Fibroblast of skin of left biceps (primary cell): ENCODE measurements around the gene P2RY6.

Experiments
- DNase-seq, 2 experiments: peaks; one replicate each; pipeline ENCODE4 v3.0.0-alpha.2; 2013; ENCODE audit warnings: low read depth in 2 of 2

The P2RY6 gene

DNA sequence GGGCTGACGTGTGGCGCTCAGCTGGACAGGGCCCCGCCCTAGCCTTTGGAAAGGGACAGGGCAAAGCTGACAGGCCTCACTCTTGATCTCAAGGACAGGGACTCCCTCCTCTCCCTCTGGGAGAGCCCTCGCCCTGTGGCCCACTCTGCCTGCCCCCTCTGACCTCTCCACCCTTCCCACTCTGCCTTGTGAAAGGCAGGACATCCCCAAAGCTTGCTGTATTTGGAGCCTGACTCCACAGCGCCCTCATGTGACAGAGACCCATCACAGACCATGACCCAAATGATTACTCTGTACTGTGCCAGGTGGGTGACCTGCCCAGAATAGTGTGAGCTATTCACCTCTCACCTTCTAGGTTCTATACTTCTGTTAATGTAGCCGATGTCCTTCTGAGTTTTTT is 35.3 kb upstream of the P2RY6 start:
- DNase-seq, result no peak

DNA sequence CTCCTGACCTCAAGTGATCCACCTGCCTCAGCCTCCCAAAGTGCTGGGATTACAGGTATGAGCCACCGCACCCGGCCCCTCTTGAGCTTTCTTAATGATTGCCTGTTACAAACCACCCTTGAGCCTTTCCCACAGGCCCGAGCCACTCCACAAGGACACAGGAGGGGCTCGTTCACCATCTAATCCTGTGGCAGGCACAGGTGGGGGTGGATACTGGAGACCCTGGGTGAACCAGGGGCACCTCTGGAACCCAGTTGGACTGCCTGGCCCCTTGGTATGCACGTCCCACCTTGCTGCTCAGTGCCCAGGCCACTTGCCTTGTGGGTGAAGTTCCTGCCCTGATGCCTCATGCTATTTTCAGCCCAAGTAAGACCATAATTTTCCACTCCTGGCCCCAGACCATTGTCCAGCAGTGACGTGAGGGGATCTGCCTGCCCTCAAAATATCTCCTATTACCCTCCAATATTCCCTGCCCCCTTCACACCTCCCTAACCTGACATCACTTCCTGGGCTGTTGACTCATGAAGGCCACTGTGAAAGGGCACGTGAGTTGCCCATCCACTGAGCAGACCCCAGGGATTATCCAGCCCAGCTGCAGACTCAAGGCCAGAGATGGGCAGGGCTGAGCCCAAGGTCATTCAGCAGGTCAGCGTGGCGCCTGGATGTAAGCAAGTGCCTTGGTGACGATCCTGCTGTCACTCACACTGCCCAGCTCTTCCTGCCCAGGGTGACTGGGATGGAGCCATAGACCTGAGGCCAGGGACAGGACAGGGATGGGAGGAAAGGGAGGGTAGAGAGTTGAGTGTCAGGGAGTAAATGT is 34.5 kb upstream of the P2RY6 start:
- peak in 1 of 2 experiments; percentile 1 for DNase-seq

DNA sequence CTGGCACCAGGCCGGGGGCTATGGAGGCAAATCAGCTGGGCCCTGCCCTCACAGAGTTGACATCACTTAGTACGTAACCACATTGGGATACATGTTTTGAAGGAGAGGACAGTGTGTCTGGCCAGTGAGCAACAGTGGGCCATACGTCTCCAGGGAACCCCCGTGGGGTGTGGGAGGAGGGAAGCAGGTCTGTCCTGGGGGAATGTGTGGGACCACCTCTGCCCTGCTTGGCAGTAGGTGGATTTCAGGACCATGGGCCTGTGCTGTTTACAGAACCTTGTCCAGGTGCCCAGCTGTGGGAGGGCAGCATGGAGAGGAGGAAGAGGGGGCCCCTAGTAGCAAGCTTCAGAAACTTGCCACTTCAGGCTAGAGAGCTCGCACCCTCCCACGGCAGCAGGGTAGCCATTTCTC is 33.0 kb upstream of the P2RY6 start:
- DNase-seq, result no peak

DNA sequence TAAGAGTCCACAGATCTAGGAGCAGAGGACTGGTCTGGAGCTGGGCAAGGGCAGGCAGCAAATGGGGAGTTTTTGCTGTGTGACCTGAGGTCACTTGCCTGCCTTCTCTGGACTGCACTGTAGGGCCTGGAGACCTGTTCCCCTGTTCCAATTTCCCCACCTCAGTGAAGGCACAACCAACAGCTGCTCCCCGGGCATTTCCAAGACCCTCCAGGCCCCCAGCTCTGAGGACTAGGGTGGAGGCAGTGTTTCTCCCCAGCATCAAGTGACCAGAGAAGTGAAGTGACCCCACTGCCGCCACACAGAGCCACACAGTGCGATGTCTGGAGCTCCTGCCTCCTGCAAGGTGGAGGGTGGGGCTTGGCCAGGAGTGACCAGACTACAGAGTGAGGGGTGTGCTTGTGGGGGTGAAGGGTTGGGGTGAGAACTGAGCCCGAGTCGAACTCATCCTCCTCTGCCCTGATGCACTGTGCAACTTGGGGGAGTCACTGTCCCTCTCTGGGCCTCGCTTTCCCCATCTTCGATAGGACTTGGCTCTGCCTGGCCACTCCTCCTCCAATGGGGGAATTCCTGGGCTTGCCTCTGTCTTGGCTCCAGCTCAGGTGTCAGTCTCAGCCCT is 32.5 kb upstream of the P2RY6 start:
- no peak for DNase-seq

DNA sequence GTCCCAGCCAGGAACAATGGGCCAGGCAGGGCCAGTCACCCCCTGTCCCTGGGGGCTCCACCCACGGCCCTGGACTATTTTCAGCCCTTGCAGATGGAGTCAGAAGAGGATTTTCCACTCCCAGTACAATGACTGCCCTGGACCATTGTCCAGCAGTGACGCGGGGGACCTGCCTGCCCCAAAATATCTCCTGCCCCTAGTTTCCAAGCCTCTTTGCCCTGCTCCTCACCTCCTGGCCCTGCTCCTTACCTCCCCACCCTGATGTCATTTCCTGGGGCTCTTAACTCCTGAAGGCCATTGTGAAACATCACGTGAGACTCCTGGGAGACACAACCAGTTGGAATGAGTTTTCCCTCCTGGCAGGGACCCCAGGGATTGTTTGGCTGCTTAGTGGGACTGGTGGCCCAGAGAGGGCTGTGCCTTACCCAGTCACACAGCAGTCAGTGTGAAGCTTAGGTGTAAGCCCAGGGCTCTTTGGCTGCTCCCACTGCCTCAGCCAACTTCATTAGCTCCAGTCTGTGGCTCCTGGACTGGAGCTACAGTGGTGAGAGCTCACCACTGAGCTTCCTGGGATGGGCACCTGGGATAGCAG is 31.9 kb upstream of the P2RY6 start:
- DNase-seq, result no peak

DNA sequence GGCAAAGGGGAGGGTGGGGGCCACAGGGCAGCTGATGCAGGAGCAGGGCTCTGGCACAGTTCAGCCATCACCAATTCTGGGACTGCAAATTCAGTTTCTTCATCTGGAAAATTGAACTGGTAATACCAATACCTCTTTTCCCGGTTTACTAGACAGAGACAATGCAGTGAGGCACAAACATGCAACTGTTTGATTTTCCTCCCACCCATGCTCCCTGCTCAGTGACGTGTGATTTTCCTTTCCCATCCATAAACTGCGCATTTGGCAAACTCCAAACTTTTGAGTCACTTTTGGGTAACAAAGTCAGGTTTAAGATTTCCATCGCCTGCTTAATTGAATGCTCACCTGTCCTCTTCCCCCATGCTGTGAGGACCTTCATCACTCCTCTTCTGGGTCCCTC is 30.8 kb upstream of the P2RY6 start:
- DNase-seq, result no peak

DNA sequence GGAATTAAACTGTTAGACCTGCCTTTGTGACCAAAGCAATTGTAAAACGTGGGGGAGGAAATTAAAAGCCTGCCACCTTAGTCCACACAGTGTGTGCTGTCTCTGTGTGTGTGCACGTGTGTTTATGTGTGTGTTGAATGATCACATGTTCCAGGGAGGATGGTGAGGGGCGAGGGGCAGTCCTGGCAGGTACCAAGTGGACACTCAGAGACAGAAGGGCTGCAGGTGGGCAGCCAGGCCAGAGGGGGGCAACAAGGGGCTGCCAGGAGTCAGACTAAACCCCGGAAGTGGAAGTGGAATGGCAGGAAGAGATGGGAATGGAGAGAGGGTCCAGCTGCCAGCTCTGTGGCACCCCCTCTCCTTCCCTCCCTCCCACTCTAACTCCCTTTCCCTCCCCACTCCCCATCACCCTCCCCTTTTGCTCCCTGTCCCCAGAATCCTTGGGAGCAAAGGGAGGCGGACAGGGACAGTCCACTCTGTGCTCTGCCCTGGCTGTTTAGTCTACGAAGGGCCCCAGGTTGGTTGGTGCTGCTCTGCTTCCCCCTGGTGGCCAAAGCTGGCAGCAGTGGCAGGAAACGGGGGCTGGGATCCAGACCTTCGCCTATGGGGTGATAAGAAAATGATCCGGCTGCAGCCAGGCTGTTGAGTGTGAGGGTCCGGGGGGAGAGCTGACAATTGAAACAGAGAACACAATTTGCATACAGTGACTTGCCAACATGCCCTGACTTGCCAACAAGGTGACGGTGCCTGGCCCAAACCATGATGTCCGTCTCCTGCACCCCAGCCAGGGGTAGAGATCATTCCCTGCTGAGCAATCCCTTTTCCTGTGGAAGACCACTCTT is 29.7 kb upstream of the P2RY6 start:
- peak; percentile 23 to 32 for DNase-seq

DNA sequence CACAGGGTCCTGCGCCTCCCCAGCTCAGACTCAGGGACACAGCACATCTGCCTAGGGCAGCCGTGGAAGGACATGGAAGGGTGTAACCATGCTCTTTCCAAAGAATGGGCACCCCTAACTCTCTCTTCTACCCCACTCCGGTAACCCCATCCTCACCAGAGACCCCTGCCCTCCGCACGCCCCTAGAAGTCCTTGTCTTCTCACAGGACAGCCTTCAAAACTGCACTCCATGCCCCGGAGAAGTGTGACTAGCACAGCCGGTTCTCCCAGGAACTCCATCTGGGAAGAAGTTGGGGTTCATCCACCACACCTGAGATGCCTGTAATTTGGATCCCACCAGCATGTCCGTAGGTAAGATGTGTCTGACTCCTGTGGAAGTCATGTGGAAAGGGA is 29.0 kb upstream of the P2RY6 start:
- no peak for DNase-seq

DNA sequence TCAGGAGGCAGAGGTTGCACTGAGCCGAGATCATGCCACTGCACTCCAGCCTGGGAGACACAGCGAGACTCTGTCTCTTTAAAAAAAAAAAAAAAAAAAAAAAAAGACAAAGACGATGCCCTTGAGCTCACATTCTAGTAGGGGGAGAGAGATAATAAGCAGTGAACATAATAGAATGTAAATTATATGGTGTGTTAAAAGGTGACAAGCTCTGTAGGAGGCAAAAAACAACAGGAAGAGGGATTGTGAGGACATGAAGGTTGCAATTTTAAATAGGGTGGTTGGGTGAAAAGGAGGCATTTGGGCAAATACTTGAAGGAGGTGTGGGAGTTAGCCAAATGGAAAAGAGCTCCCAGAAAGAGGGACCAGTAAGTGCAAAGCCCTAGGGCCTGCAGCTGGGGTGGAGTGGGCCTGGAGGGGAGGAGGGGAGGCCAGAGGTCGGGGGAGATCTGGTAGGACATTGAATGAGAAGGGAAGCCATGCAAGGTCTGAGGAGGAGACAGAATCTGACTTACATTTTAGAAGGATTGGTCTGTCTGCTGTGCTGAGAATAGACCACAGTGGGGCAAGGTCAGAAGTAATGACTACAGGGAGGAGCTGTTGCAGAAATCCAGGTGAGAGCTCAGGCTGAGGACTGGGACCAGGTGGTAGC is 27.4 kb upstream of the P2RY6 start:
- DNase-seq, result no peak

DNA sequence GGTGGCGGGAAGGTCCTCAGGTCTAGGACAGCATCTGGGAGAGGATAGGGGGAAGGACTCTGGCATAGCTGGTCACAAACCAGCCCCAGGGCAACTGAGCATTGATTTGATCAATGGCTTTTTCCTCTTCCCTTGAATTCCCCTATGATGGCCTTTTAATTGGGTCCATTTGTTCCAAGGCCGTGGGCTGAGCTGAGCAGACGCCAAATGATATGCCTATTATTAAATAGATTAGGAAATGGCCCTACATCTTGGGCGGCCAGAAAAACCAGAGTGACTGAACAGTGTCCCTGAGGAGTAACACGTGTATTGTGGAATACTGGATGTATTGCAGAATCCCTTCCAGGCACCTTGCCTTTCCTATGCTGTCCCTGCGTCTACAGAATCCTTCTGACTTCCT is 26.7 kb upstream of the P2RY6 start:
- no peak for DNase-seq

DNA sequence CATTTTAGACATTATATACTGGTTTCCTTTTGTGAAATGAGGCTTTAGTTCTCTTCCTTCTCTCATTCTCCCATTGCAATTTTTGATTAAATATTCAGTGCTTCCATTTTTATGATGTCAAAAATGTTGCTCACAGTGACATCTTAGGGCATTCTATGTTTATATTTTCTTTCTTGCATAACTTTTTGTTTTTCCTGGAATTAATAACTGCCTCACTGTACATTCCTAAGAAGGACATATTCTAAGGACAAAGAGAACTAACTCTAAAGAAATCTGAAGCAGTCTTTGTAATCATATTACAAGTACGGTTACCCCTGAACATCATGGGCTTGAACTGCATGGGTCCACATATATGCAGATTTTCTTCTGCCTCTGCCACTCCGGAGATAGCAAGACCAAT is 25.8 kb upstream of the P2RY6 start:
- DNase-seq, result no peak

DNA sequence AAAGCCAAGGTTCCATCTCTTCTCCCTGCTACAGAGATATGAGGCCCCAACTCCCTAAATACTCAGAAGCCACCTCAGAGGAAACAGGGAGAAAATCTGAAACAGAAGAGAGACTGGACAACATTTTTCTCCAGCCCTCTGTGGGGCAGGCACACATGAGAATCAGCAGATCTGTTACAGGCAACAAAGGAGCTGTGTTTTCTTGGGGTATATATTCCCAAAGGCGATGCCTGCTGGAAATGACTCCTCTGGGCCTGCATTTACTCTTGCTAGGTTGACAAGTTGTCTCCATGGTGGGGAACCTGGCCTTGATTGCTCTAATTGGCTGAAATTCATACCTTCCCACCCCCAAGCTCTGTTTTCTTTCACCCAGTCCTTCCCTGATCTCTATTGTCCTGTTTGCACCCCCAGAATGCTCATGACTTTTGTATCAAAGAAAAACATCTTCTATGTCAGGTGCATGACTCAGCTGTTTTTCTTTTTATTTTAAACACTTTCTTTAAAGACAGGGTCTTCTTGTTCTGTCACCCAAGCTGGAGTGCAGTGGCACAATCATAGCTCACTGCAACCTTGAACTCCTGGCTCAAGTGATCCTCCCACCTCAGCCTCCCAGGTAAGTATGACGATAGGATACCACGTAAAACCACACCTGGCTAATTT is 23.5 kb upstream of the P2RY6 start:
- DNase-seq, result no peak

DNA sequence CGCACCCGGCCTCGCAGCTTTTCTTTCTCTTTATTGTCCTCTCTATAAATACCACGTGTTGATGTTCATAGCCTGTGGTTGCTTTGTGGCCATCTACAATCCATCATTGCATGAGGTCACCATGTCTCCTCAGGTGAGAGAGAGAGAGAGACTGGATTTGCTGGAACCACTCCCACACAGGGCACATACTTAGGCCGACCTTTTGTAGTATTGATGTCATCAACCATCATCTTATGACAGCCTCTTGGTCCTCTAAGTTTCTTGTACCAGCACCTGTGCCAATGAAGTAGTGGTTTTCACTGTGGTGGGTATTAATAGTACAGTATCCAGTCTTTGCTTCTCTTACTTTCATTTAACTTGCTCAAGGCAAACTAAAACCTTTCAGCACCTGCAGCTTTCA is 22.8 kb upstream of the P2RY6 start:
- no peak for DNase-seq

DNA sequence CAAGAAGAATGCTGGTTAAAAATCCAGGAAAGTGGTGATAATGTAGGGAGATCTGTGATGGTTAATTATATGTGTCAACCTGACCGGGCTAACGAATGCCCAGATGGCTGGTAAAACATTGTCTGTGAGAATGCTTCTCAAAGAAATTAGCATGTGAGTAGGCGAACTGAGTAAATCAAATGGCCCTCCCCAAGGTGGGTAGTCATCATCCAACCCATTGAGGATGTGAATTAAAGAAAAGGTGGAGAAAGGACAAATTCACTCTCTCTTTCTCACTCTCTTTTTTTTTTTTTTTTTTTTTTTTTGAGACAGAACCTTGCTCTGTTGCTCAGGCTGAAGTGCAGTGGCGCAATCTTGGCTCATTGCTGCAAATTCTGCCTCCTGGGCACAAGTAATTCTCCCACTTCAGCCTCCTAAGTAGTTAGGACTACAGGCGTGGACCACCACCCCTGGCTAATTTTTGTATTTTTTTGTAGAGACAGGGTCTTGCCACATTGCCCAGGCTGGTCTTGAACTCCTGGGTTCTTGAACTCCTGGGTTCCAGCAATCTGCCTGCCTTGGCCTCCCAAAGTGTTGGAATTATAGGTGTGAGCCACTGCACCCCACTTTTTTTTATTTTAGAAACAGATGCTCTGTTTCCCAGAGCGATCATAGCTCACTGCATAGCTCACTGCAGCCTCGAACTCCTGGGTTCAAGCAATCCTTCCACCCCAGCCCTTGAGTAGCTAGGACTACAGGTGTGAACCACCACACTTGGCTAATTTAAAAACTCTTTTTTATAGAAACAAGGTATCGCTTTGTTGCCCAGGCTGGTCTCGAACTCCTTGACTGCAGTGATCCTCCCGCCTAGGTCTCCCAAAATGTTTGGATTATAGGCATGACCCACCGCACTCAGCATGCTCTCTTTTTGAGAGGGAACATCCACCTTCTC is 22.0 kb upstream of the P2RY6 start:
- no peak for DNase-seq

DNA sequence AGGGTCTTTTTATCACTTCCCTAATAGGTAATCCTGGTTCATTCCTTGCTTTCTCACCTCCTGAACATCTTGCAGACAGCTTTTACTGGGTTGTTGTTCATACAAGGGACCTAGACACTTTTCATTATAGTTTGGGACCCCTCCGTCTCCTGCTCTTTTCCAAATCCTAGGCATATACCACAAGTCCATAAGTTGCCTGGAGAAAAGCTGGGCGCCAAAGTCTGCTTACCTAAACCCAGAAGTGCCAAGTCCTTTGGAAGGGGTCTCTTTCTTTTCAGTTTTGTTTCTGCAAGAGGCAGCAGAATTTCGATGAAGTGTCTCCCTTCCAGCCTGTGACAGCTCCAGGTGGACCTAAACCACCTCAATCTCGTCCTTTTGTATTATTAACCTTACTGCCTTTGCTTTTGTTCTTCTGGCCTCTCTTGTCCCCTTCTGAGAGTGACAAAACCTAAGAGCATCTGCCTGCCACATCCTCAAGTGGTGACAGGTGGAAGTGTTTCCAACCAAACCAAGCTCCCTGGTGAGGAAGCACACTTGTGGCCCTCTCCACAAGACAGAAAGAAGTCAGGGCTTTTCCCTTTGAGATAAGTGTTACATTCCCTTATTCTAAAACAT is 19.5 kb upstream of the P2RY6 start:
- no peak for DNase-seq

DNA sequence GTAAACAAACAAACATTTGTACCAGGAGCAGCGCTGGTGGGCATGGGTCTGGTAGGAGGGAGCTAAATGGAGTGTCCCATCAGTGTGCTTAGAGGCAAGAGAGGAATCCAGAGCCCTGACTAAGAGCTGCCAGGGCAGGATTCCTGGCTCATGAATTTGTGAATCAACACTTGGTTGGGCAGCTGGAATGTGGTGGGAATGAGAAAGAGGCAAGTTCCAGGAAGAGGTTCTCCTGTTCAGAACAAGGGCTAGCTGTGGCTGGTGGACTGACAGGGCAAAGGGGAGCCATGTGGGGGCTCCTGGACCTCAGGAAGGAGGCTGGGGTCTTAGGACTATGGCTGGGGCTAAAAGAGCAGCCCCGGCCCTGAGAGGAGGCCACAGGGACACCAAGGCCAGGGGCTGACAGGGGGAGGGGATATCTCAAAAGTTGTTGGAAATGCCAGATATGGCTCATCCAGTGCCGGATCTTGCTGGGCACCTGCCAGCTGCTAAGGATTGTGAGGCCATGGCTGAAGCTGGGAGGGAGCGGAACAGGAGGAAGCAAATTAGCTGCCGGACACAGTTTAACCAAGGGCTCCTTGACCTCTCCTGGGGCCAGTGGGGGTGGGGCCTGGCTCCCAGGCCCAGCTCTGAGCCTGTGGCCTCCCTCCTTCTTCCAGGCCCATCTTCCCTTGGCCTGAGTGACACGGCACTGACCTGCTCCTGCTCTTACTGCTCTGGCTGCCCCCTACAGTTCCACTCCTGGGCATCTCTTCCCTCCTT is 14.6 kb upstream of the P2RY6 start:
- DNase-seq, result peak; percentile 67 to 72

DNA sequence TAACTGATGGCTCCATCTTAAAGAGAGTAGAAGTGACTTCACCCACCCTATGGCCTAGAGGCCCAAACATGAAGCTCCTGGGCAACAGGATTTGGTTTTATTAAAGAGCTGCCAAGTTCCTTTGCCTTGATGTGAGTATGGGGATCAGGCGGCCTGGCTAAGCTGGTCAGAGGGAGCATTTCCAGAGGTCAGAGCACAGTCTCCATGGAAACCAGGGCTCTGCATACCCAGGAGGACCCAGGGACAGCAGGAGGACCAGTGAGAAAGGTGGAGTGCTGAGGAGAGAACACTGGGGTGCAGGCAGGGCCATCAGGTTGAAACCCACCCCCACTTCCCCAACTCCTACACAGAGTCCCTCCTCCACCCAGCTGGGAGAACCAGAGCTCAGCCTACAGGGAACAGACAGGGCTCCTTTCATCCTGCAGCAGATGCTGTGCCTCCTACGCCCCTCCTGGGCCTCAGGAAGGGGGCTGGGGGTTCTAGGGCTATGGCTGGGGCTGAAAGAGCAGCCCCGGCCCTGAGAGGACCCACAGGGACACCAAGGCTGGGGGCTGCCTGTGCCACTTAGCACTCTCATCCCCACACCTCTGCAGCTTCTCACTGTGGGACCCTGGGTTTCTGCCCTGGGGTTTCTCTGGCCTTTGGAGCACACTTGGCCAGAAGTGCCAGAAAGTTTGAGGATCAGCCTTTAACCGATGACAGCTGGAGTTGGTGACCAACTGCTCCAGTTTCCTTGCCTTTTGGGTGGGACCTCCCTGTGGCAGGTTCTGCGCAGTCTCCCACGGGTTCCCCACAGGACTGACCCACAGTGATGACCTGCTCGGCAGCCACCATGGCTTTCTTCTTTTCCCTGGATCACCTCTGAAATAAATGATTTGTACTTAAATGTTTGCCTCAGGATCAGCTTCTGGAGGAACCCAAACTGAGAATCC is 13.8 kb upstream of the P2RY6 start:
- DNase-seq, result no peak
